ENCODE results near the gene TAF11L13.

DNA sequence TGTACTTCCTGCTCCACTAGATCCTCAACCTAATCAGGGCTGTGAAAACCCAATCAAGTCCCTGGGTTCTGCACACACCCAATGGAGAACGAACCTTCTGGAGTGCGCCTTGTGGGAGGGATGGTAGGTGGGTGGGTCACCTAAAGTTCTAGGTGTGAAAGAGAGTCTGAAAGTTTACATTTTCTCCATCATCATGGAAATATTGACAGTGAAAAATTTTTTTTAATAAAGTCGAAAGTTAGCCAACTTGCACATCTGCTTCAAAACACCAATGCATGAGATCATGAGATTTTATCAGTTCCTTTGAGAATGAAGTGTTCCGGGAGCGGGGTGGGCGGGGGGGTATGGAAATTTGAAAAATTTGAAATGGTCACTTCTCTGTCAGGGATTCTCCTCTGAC, 24.0 kb downstream of the TAF11L13 start:
- TF ChIP-seq, protein P1, sequence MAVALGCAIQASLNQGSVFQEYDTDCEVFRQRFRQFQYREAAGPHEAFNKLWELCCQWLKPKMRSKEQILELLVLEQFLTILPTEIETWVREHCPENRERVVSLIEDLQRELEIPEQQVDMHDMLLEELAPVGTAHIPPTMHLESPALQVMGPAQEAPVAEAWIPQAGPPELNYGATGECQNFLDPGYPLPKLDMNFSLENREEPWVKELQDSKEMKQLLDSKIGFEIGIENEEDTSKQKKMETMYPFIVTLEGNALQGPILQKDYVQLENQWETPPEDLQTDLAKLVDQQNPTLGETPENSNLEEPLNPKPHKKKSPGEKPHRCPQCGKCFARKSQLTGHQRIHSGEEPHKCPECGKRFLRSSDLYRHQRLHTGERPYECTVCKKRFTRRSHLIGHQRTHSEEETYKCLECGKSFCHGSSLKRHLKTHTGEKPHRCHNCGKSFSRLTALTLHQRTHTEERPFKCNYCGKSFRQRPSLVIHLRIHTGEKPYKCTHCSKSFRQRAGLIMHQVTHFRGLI (tag by site-specific recombination; IDR thresholded peaks at IDR 0.05) = no peak
- TF ChIP-seq ZNF558 (tag by site-specific recombination; IDR thresholded peaks at IDR 0.05) (no peak), CTCF (tag by site-specific recombination; IDR thresholded peaks at IDR 0.05) (no peak), ZNF639 (tag by site-specific recombination; IDR thresholded peaks at IDR 0.05) (no peak), PBX3 (CRISPR knock-in tag; IDR thresholded peaks at IDR 0.05) (no peak)

All from HEK293 (cell line).